HFF-Myc (cell line): ENCODE measurements around the gene PDE7B.

Experiments used
- DNase-seq: peaks from one replicate; pipeline ENCODE4 v3.0.0-alpha.2; 2011; ENCODE audit warnings: low read depth; ENCODE audit errors: extremely low read depth
- H3K4me3 ChIP-seq: replicated peaks from 2 replicates; pipeline ENCODE4 v1.5.1; 2011; ENCODE audit warnings: low read depth, mild to moderate bottlenecking, control low read depth, low read length
- TF ChIP-seq, protein P1 (sequence below): IDR thresholded peaks from 2 replicates; pipeline ENCODE4 v1.5.1; 2012; ENCODE audit warnings: mild to moderate bottlenecking, low read depth, low read length, control low read depth; ENCODE audit errors: missing control alignments

Gene PDE7B

DNA sequence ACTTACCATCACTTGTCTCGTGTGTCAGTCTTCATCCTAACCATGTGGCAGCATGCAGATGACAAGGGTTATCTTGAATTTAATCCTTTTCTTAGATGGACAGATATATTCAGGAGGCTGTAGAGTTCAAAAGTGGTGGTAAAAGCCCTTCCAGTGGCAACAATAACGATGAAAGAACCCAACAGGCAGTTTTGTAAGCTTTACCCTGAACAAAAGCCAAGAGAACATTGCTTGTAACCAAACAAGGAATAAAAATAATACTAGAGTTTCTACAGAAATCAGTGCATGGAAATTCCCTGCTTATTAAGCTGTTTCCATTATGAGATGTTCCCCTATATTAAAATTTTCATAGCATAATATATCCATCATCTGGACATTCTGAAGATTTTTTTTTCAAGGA is 69.7 kb downstream of the PDE7B start:
- H3K4me3 ChIP-seq = no peak overlapping the region
- DNase-seq = no peak
- TF ChIP-seq, protein P1, sequence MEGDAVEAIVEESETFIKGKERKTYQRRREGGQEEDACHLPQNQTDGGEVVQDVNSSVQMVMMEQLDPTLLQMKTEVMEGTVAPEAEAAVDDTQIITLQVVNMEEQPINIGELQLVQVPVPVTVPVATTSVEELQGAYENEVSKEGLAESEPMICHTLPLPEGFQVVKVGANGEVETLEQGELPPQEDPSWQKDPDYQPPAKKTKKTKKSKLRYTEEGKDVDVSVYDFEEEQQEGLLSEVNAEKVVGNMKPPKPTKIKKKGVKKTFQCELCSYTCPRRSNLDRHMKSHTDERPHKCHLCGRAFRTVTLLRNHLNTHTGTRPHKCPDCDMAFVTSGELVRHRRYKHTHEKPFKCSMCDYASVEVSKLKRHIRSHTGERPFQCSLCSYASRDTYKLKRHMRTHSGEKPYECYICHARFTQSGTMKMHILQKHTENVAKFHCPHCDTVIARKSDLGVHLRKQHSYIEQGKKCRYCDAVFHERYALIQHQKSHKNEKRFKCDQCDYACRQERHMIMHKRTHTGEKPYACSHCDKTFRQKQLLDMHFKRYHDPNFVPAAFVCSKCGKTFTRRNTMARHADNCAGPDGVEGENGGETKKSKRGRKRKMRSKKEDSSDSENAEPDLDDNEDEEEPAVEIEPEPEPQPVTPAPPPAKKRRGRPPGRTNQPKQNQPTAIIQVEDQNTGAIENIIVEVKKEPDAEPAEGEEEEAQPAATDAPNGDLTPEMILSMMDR = no peak

DNA sequence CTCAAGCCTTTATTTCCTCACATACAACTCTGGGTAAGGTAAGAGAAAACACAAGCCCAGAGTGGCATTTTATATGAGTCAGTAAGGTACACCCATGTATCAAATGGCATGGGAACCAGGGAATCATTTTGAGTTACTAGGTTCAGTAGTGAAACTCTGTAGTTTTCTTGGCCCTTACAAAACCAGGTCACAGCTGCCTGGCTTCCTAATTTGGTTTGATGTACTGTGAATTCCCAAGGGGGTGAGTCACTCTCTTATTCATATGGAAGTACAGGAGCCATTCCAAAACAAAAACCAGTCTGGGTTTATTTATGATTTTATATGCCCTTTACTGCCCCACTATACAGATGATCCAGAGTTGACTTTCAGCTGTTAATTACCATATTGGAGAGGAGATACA is 70.7 kb downstream of the PDE7B start:
- DNase-seq = peak; percentile 88
- no peak overlapping the region for H3K4me3 ChIP-seq
- TF ChIP-seq, protein P1 = no peak

DNA sequence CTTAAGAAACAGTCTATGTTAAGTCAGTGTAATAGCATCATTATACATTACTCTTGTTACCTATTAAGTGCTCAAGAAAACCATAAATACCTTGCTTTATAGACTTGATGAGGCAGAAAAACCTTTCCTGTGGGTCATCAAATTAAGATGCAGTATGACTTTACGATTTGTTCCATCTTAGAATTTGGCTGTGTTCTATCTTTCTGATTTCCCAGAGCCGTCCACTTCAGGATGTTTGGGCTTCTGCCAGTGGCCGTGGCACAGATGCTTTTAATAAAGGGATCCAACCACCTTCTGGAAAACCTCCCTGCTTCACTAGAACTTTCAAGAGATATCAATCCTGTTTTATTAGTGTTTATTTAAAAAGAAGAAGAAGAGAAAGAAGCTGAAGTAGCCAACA is 71.2 kb downstream of the PDE7B start:
- DNase-seq = peak; percentile 72
- no peak overlapping the region for H3K4me3 ChIP-seq

DNA sequence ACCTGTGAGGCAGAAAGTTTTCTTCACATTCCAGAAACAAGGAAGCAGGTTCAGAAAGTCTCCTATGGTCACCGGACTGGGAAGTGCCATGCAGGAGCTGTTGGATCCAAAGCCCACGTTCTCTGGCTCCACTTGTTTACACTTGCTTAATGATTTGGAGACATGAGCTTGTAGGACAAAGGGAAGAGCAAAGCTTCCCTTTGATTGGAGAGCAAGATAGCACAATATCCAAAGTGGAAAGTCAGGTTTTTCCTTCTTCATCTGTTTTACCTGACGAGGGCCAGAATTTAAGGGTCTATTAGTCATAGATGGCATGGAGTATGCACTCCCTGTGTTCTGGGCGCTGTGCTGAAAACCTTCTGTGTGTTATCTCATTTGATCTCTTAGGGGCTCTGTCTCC is 81.2 kb downstream of the PDE7B start:
- H3K4me3 ChIP-seq = no peak overlapping the region
- no peak for DNase-seq
- TF ChIP-seq, protein P1 = no peak

More for the DNA sequence above, 71.2 kb downstream of the PDE7B start:
- TF ChIP-seq, protein P1 = no peak

DNA sequence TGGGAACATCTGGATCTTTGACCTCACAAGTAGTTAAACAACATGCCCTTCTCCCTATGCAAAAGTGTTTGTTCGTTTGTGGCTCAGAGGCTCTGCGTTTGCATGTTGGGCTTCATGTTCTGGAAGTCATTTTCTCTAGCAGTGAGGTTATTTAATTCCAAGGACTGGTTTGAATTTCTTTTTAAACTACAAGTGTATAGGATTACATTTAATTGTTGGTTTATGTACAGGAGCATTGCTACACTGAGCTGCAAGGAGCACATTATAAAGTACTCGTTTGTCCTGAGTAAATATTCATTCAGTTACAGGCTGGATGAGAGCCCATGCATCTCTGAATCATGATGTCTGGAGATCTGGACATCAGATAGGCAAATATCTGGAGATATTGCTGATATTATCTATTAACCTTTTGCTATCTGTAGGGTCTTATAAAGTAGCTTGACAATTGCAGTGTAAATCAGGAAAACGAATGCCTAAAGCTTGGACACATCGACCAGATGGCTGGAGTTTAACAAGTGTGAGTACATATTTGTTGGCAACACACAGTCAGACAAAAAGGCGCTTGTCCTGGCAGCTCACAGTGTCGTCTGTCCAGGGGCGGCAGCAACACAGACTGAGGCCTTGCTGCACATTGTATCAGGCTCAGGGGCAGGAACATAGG is 84.6 kb downstream of the PDE7B start:
- TF ChIP-seq, protein P1 = no peak
- no peak overlapping the region for H3K4me3 ChIP-seq
- peak; percentile 58 for DNase-seq

DNA sequence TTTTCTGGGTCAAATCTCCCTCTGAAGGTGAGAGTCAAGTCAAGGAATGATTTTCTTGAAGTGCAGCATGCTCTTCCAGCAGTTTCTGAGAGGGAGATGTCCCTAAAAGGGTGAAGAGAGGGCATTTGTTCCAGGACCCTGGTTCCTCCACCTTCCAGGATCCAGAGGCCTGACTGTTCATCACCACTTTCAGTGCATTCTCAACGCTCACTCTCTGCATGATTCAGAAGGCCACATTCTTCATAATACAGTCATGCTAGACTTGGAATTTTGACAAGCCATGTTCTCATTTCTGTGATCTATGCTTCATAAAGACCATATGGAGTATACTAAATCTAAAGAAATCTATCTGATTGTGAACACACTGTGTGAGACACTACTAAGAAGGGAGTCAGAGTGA is 85.1 kb downstream of the PDE7B start:
- TF ChIP-seq, protein P1 = no peak
- no peak overlapping the region for H3K4me3 ChIP-seq
- DNase-seq = peak; percentile 89

DNA sequence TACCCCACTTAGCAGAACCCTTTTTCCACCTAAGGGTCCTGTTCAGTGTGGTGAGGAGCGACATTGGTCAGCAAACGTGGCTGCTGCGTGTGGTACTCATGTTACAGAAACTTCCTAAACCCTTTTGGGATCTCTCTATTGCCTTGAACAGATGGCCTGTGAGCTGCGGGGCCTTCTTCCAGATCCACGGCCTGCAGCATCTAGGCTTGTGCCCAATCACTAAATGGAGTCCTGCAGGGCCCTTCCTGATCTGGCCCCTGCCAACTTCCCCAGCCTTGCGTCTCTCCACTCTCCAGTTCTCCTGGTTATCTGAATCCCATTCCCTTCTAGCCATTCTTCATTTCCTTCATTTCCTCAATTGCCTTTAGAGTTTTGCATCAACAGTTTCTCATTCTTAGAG is 85.6 kb downstream of the PDE7B start:
- TF ChIP-seq, protein P1 = no peak
- DNase-seq = no peak
- H3K4me3 ChIP-seq = no peak overlapping the region
